Activated CD8-positive, alpha-beta memory T cell treated with anti-CD3 and anti-CD28 coated beads, Interleukin-2, amount 50 U/mL, for 1 hour (primary cell): Measurements from ENCODE around the gene GIPR.
"Not testable (repeated sequence)": the region's sequence is repeated elsewhere in the genome, so short reads cannot be mapped to it uniquely, and the experiment has no call there.

Experiments
- DNase-seq: peaks from one replicate; pipeline ENCODE4 v3.0.0-alpha.2; 2020; ENCODE audit errors: extremely low read depth

The GIPR gene

GRCh38 chr19:45667620-45668341, at the start of gene GIPR:
Gene GIPR, plus strand, starts transcription at chr19:45668221. Its CDS starts 1,300 bp downstream, at chr19:45669521.
- DNase-seq = no peak

GRCh38 chr19:45621389-45621788, 46.6 kb upstream of the GIPR start:
- no peak for DNase-seq

- no peak for DNase-seq
These were observed 46.0 kb upstream of the GIPR start for GRCh38 chr19:45621976-45622503.

- no peak for DNase-seq
These were observed 44.0 kb upstream of the GIPR start for GRCh38 chr19:45623984-45624383.

- DNase-seq = not testable (repeated sequence)
These were observed 39.8 kb upstream of the GIPR start for GRCh38 chr19:45628219-45628618.

- no peak for DNase-seq
These were observed 38.3 kb upstream of the GIPR start for GRCh38 chr19:45629704-45630103.

GRCh38 chr19:45630463-45630862, 37.6 kb upstream of the GIPR start:
- no peak for DNase-seq

- DNase-seq = no peak
These were observed 35.4 kb upstream of the GIPR start for GRCh38 chr19:45632468-45633196.

- no peak for DNase-seq
These were observed 31.7 kb upstream of the GIPR start for GRCh38 chr19:45636275-45636674.

GRCh38 chr19:45636902-45637301, 31.1 kb upstream of the GIPR start:
- no peak for DNase-seq

GRCh38 chr19:45637890-45638667, 29.9 kb upstream of the GIPR start:
- no peak for DNase-seq

- no peak for DNase-seq
These were observed 28.9 kb upstream of the GIPR start, which contains the start of gene EML2 for GRCh38 chr19:45638930-45639729. Gene EML2, minus strand, starts transcription at chr19:45639397. Its CDS starts 21 bp downstream, at chr19:45639376.

- DNase-seq = no peak
These were observed 27.2 kb upstream of the GIPR start for GRCh38 chr19:45640849-45641273.

- no peak for DNase-seq
These were observed 26.5 kb upstream of the GIPR start for GRCh38 chr19:45641274-45642105.

- DNase-seq = peak; percentile 67
These were observed 24.7 kb upstream of the GIPR start for GRCh38 chr19:45643024-45643926.

GRCh38 chr19:45643927-45644771, 23.9 kb upstream of the GIPR start:
- no peak for DNase-seq

- DNase-seq = no peak
These were observed 22.9 kb upstream of the GIPR start for GRCh38 chr19:45645068-45645630.
